Measurements from ENCODE around the gene DNAJC25. TPM values are rescaled to one million over a fixed set of nuclear protein-coding genes. Genes with fewer than 3 reads are reported as not detected.

DNAJC25 gene
- total RNA-seq, 4 donors from 2014 or later, result 10.1 to 19.4 (median 15.3) TPM

DNA sequence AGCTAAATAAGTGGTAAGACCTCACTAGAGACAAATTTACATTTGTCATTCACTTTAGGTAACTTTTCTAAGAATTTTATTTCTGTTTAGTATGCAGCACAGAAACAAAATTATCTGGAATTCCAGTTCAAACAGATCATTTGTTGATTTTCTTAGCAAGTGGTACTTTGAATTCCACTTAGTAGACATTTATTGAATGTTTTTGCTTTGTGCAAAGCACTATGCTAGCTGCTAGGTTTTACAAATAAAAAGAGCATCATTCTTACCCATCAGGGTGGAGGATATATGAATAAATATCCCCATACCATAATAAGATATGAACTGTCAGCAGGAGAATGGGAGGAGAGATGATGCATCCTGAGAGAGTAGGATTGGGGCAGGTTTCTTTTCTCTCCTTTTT lies 65.7 kb downstream of the DNAJC25 start:
- H3K36me3 ChIP-seq, result no peaks in the 10 kb centered on the region
- TF ChIP-seq CTCF (IDR thresholded peaks at IDR 0.05), result no peak
- TF ChIP-seq POLR2AphosphoS5 (IDR thresholded peaks at IDR 0.05), result no peak
- TF ChIP-seq POLR2A (IDR thresholded peaks at IDR 0.05), result no peak
- no peak for TF ChIP-seq EP300 (IDR thresholded peaks at IDR 0.05; ENCODE audit: low read depth)
- in situ Hi-C loops (cut with MboI; ENCODE audit: low pct_ligation_motif_present in 1 of 4, low pct_unique_long_range_greater_than_20kb in 1 of 4, low sequenced_read_pairs in 3 of 4) (no loop called here), intact Hi-C loops (cut with DNase I; ENCODE audit: low total_unique reads) (no loop called here)
- no peaks in the 10 kb centered on the region for H3K27me3 ChIP-seq
- DNase-seq, result no peak
- H3K4me3 ChIP-seq, result no peak overlapping the region
- H3K9me3 ChIP-seq, result no peaks in the 10 kb centered on the region
- H3K4me1 ChIP-seq, result peaks cover 0 to 17% (median 7%) of the 10 kb centered on the region in 4 donors
- no peak overlapping the region for H3K27ac ChIP-seq

DNA sequence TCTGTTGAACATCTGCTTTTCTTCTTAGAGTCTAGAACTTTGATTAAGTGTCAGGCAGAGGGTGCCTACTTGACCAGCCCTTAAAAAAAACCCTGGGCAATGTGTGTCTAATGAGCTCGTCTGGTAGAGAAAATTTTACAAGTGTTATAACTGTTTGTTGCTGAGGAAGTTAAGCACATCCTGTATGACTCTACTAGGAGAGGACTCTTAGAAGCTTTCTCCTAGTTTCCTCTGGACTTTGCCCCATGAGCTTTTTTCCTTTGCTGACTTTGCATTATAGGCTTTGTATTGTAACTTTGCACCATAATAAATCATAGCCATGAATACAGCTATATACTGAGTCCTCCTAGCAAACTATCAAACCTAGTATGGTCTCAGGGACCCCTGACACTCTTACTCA lies 69.6 kb downstream of the DNAJC25 start:
- in situ Hi-C loops (cut with MboI; ENCODE audit: low pct_ligation_motif_present in 1 of 4, low pct_unique_long_range_greater_than_20kb in 1 of 4, low sequenced_read_pairs in 3 of 4) (no loop called here), intact Hi-C loops (cut with DNase I; ENCODE audit: low total_unique reads) (no loop called here)
- H3K27ac ChIP-seq, result peak overlapping the region; percentile 42 to 65 (median 56)
- TF ChIP-seq EP300 (IDR thresholded peaks at IDR 0.05; ENCODE audit: low read depth), result no peak
- no peak for TF ChIP-seq CTCF (IDR thresholded peaks at IDR 0.05)
- TF ChIP-seq POLR2A (IDR thresholded peaks at IDR 0.05), result no peak
- peak in 1 of 3 donors; percentile 26 for TF ChIP-seq POLR2AphosphoS5 (IDR thresholded peaks at IDR 0.05)
- H3K27me3 ChIP-seq, result no peaks in the 10 kb centered on the region
- no peaks in the 10 kb centered on the region for H3K9me3 ChIP-seq
- no peak overlapping the region for H3K4me3 ChIP-seq
- no peaks in the 10 kb centered on the region for H3K36me3 ChIP-seq
- 20 to 35% methylated on average over 1 of the region's 1 CpG for WGBS, 2 donors (ENCODE audit: low coverage in 1 of 2)
- H3K4me1 ChIP-seq, result peaks cover 0 to 18% (median 7%) of the 10 kb centered on the region in 4 donors
- peak; percentile 27 for DNase-seq

Other genes starting within 250 kb of the DNAJC25 start
- gene ECPAS, start 147.0 kb upstream of the DNAJC25 start, total RNA-seq, result 10 to 100 TPM; 69.2 to 88.8 (median 77.0) TPM
- gene ZNF483, start 106.2 kb upstream of the DNAJC25 start, total RNA-seq, result 1 to 10 TPM; 2.2 to 4.9 (median 3.4) TPM
- gene PTGR1, start 31.7 kb upstream of the DNAJC25 start, total RNA-seq, result 10 to 100 TPM in 3 of 4 donors, 1 to 10 TPM in 1; 2.6 to 90.0 (median 51.6) TPM
- gene GNG10, start 30.3 kb downstream of the DNAJC25 start, total RNA-seq, result 10 to 100 TPM in 3 of 4 donors, 1 to 10 TPM in 1; 3.7 to 48.7 (median 30.0) TPM
- not detected for gene SHOC1, start 163.6 kb downstream of the DNAJC25 start, total RNA-seq